GM18870 (cell line): ENCODE data around the gene SP6.

ENCODE experiments used
- ATAC-seq: cut with Tn5 transposase; IDR thresholded peaks from one replicate; pipeline ENCODE4 v1.9.1; 2021; ENCODE audit warnings: moderate library complexity; ENCODE audit not compliant: unreplicated experiment

The SP6 gene

GRCh38 chr17:47838636-47839035, 12.3 kb downstream of the SP6 start:
- ATAC-seq = no peak

DNA sequence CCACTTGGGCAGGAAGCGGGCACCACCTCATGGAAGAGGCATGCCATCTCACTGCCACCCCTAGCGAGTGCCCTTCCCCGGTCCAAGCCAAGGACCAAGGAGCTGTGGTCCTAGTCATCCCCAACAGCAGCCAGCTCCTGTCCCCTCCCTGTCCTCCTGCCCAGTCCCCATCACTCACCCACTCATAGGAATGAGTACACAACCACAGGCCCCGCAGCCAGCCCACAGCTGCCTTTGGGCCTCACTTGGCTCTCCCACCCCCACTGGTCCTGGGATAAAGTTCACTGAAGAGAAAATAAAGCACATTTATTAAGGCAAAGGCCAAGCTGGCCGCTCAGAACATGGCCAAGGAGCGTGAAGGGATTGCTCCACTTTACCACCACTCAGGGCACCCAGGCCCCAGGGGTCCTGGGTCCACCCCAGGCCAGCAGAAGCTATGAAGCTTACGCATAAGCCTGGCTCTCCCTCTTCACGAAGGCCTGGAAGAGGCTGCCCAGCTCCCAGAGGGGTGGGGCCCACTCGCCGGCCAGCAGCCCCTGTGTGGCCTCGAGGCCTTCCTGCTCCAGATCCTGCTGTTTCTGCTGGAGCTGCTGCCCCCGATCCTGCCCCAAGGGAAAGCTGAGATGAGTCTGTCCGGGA, 13.4 kb downstream of the SP6 start:
- no peak for ATAC-seq

DNA sequence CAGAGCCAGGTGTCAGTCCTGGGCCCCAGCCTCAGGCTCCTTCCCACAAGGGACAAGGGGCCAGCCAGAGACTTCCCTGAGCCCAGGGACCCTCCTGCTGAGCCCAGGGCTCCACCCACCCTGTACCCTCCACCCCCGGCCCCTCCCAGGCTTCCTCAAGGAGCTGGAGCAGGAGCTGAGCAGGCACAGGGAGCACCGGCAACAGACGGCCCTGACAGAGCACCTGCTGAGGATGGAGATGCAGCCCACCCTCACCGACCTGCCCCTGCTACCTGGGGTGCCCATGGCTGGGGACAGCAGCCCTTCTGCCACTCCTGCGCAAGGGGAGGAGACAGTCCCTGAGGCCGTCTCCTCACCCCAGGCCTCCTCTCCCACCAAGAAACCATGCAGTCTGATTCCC, 14.4 kb downstream of the SP6 start:
- ATAC-seq = no peak

- ATAC-seq = no peak
Measured at GRCh38 chr17:47834756-47835155, 16.2 kb downstream of the SP6 start.

- ATAC-seq = no peak
Measured at GRCh38 chr17:47831934-47832327, 19.0 kb downstream of the SP6 start.

DNA sequence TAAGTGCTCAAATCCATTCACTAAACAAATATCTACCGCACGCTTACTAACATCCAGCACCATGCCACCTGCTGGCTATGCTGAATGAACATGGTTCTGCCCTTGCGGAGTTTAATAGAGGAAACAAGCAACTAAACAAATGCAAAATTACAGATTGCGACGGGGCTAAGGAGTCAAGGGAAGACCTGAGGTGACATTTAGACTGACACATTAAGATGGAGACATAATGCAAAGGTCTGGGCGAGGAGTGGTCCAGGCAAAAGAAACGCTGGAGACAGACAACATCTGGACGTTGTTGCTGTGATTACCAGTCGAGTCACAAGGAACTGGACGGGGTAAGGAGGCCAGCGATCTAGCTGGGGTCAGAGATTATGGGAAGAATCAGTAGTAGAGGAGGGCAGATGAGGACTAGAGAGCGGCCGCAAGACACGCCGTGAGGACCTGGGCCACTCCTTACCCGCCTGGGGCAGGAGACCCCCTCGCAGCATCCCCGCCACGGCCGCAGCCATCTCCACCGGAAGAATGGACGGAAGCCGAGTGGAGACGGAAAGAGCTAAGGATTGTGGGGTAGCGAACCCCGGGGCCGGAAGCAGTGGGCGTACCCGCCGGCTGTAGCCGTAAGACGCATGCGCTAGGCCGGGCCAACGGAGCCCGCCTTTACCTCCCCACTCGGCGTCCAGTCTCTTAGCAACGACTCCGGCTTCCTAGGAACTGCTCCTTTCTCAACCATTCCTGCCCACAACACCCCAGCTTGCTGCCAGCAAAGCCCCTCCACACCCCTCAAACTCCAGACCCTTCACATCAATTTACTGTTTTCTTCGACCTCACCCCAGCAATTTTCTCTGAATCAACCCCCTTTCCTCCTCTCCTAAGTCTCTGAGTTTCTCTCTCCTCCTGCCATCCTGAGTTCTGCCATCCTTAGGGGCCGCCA, 19.7 kb downstream of the SP6 start, which contains the start of the genes LRRC46 and MRPL10:
Gene LRRC46, plus strand, starts transcription at position 668 of the 931 bp plus-strand sequence. CDS start 320 bp downstream, outside the sequence.
Gene MRPL10, minus strand, starts transcription at position 539 of the 931 bp plus-strand sequence. Its CDS starts 30 bp downstream, at position 509.
- ATAC-seq = peak; percentile 58

- ATAC-seq = no peak
Measured at GRCh38 chr17:47830396-47831002, 20.5 kb downstream of the SP6 start.

- ATAC-seq = no peak
Measured at GRCh38 chr17:47829870-47830269, 21.1 kb downstream of the SP6 start.

DNA sequence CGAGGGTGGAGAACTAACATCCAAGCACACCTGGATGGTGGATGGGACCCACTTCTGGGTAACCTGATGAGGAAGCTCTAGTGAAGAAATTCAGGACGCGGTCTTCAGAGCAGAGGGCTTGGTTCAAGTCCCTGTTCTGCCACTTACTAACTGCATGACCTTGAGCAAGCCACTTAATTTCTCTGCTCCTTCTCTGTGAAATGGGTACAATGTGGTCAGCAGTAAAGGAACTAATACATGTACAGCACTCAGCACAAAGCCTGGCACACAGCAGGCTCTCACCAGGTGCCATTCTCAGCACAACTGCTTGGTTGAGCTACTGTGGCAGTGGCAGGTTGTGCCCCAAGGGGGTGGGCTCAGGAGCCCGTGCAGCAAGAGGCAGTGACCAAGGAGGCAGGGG, 27.4 kb downstream of the SP6 start:
- no peak for ATAC-seq

GRCh38 chr17:47822785-47823184, 28.2 kb downstream of the SP6 start:
- ATAC-seq = no peak

DNA sequence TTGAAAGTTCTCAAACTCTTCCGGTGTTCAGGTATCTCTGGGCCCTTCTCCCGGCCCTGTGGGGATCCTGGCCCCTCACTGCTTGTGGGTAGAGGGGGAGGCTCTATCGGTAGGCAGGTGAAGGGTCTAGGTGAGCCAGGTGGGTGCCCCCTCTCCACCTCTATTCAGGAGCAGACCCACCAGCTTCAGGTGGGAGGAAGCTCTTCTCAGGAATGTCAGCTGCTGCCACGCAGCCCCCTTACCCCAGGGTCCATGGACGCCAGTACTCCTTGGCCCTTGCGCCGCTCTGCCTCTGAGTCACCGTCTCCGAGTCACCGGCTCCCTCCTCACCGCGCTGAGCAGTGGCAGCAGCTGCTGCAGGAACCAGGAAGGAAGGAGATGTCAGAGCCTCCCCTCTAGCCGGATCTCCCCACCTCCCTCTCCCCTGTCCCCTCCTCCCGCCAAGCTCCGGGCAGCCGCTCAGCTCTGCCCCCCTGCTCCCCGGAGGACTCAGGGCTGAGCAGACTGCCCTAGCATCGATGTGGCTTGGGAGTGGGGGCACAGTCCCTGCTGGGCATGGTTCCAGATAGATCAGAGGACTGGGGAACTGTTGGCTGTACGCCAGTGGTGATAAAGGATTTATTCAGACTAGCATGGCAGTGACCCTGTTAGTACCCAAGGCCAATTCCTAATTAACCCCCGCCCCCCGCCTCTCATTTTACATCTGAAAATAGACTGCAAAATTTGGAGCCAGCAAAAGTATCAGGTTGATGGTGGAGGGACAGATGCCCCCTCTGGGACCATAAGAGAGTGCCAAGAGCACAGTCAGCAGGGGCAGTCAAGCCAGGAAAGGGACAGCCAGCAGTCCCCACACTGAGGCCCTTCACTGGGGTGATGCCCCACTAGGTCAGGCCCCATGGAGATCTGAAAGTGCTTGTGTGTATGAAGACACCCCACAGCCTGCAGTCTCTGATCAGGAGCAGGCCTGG, 29.3 kb downstream of the SP6 start, which contains the start of gene OSBPL7:
Gene OSBPL7, minus strand, starts transcription at position 371 of the 968 bp plus-strand sequence. CDS start 1,516 bp downstream, outside the sequence.
- ATAC-seq = peak; percentile 57

DNA sequence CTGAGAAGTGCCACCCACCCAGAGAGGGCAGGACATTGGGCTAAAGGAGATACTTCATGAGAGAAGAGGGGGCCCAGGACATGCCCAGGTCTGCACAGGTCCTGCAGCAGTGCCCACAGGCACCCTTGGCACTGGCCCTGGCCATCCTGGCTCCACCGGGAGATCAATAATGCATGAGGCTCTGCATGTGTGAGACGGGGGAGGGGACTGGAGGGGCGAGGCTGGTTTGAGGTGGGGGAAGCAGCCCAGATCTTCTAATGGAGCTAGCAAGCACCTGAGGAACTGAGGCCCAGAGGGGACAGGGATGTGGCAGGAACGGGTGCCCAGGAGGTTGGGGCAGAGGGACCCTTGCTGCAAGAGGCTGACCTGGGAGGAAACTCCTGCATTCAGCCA, 29.9 kb downstream of the SP6 start:
- no peak for ATAC-seq

GRCh38 chr17:47820033-47820789, 30.8 kb downstream of the SP6 start:
- no peak for ATAC-seq

GRCh38 chr17:47819475-47819874, 31.5 kb downstream of the SP6 start:
- ATAC-seq = no peak

- ATAC-seq = no peak
Measured at GRCh38 chr17:47818002-47818695, 32.8 kb downstream of the SP6 start.

DNA sequence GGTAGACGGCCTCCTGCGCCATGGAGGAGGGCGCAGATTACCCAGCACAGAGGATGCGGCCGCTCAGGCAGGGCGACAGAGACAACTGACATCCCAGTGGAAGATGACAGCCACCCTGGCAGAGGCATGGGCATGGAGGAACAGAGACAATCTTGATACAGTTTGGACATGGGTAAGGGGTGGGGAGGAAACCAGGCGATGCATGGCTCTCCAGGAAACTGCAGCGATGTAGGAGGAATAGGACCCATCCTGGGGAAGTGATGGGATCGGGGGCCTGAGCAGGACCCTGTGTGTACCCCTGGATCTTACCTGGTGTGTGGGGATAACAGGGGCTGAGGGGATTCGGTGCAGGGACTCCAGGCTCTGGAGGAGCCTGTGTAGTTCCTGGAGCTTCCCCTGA, 34.0 kb downstream of the SP6 start:
- no peak for ATAC-seq

DNA sequence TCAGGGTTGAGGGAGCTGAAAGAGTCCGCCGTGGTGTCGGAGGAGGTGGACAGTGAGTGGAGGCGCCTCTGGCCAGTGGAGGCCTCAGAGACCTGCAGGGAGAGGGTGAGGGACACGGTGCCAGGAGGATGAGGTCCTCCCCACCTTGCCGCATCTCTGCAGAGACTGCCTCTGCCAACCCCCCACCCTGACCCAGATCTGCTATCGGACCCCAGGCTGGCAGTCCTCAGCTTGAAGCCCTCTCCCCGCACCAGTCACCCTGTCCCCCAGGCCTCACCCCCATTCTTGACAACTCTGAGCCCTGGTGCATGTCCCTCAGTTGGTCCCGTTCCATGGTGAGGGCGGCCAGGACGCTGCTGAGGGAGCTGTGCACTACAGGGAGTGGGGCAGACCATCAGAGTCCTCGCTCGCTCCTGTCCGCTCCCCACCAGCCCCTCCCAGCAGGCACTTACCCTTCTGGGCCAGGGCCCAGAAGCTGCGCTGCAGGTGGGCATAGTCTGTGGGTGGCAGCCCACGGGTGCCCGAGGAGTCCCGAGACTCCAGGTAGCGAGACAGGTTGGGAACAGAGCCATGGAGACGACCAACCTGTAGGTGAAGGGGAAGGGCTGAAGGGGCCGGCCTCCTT, 34.7 kb downstream of the SP6 start:
- ATAC-seq = no peak

- ATAC-seq = no peak
Measured at GRCh38 chr17:47815106-47815918, 35.7 kb downstream of the SP6 start.
